ENCODE results near the gene FAM151A. TPM values are rescaled to one million over a fixed set of nuclear protein-coding genes. Genes with fewer than 3 reads are reported as not detected.

FAM151A gene
- total and polyA plus RNA-seq, 5 experiments from 2014 or later, result not detected

DNA sequence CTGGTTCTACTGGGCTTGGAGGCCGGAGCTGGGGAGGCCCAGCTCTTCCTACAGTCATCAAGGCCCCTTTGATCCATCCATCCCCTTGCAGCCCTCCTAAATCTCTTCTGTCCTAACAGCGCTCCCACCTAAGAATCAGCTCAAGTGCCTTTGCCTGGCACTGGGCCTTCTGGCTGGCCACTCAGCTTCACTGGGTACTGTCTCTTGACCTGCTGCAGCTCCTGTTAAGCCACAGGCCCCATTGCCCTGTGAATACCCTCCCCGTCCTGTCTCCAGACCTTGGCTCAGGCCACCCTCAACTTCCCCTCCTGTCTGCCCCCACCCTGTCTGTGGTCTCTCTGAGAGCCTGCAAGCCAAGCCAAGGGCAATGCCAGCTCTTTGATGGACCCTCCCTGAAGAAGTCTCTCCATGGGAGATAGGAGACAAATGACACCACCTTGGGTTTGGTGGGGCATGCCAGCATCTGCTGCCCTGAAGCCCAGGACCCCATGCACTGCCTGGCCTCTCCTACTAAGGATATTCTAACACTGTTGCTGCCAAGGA is 27.3 kb downstream of the FAM151A start:
- no peaks in the 10 kb centered on the region for H3K27me3 Mint-ChIP-seq
- POLR2A ChIA-PET, result no interaction called here
- no peaks in the 10 kb centered on the region for H3K9me3 Mint-ChIP-seq
- peak overlapping the region in 2 of 10 donors; percentile 45 to 62 for H3K27ac Mint-ChIP-seq
- no peaks in the 10 kb centered on the region for H3K36me3 Mint-ChIP-seq
- no peak for DNase-seq
- peaks cover 0 to 5% (median 0%) of the 10 kb centered on the region in 4 donors for H3K4me1 Mint-ChIP-seq
- no peak overlapping the region for H3K4me3 Mint-ChIP-seq
- no peak for ATAC-seq

DNA sequence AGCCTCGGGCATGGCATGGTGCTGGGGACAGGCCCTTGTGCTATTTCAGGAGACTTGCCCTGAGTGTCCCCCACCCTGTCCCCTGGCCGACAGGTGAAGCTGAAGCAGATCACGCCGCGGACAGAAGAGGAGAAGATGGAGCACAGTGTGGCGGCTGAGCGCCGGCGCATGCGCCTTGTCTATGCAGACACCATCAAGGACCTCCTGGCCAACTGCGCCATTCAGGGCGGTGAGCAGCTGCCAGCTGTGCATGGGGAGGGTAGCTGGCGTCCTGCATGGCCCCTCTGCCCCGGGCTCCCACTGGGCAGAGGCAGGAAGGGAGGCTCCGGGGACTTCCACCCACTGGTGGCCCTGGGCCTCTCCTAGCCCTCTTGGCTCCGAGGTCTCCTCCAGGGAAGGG is 28.9 kb downstream of the FAM151A start:
- Mint-ChIP-seq H3K27ac (no peak overlapping the region), H3K27me3 (no peaks in the 10 kb centered on the region), H3K9me3 (no peaks in the 10 kb centered on the region), H3K4me1 (peaks cover 0 to 6% (median 0%) of the 10 kb centered on the region in 4 donors), H3K36me3 (no peaks in the 10 kb centered on the region), H3K4me3 (no peak overlapping the region)
- no peak for ATAC-seq
- peak in 1 of 10 donors; percentile 27 for DNase-seq
- POLR2A ChIA-PET, result no interaction called here

DNA sequence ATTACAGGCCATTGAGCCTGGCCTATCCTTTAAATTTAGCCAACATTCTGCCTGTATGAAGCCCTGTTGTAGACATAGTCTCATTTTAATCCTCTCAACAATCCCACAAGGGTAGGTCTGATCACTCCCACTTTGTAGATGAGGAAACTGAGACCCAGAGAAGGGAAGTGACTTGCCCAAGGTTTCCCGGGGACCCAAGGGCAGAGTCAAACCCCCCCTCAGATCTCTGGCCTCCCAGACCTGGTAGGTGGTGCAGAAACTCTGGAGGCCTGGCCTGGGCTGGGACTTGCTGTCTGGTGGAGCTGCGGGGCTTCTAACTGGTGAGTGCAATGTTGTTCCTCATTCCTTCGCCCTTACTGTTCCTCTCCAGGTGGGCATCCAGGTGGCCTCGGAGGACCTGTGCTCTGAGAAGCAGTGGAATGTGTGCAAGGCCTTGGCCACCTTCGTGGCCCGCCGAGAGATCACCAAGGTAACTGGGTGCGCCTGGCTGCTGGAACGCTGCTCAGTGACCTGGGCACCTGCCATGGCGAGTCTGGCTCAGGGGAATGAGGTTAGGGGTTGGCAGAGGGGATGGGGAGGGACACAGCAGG is 29.7 kb downstream of the FAM151A start:
- Mint-ChIP-seq H3K27me3 (no peaks in the 10 kb centered on the region), H3K27ac (no peak overlapping the region), H3K36me3 (no peaks in the 10 kb centered on the region), H3K4me1 (peaks cover 1 to 7% (median 2%) of the 10 kb centered on the region in 4 donors), H3K9me3 (no peaks in the 10 kb centered on the region), H3K4me3 (no peak overlapping the region)
- ATAC-seq (no peak), DNase-seq (peak in 1 of 10 donors; percentile 30)
- POLR2A ChIA-PET, result no interaction called here

DNA sequence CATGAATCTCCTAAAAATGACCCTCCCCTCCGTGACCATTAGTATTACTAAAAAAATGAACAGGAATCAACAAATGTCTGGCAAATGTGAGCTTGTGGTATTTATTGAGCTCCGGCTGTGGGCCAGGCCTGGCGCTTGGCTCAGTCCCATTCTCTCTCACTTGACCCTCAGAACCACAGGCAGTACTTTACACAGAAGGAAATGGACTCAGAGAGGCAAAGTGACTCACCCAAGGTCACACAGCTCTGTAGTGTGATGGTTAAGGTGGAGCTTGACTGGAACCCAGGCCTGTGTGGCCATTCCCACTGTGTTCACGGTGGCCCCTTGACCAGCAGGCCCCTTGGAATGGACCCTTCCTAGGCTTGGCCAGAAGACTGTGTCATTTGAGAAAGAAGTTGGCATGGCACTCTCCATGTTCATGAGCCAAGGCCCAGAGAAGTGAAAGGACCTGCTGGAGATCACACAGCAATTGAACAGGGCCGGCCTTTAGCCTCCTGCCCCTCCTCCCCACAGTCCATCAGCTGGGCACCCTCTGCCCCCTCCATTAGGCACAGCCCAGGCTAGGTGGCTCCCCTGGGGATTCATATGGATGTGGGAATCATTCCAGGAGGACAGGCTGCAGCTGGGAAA is 32.1 kb downstream of the FAM151A start:
- Mint-ChIP-seq H3K27me3 (no peaks in the 10 kb centered on the region), H3K36me3 (no peaks in the 10 kb centered on the region), H3K27ac (peak overlapping the region in 1 of 10 donors; percentile 35), H3K4me3 (no peak overlapping the region), H3K4me1 (peaks cover 7 to 9% (median 8%) of the 10 kb centered on the region in 4 donors), H3K9me3 (no peaks in the 10 kb centered on the region)
- POLR2A ChIA-PET, result interaction anchor here (0.9 kb wide), 1 partner anchor 12 kb away, joined by 3 read pairs; no protein-coding TSS in a partner anchor
- DNase-seq (no peak), ATAC-seq (no peak)

DNA sequence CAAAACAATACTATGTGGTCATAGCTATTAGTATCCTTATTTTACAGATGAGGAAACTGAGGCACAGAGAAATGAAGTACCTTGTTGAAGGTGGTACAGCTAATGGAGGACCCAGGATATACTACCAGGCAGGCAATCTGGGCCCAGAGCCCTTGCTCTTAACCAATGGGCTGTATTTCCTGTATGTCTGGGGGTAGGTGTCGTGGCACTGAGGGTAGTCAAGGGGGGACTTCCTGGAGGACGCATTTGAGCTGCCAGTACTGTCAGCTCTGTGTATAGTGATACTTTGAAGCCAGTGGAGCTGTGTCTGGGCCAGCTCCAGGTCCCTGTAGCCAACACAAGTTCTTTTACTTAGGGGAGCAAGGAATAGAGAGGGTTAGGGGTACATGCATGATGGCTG is 34.9 kb downstream of the FAM151A start:
- H3K4me3 Mint-ChIP-seq, result peak overlapping the region in 4 of 10 donors; percentile 12 to 59 (median 25)
- H3K27me3 Mint-ChIP-seq, result no peaks in the 10 kb centered on the region
- peak in 4 of 10 donors; percentile 20 to 37 (median 30) for DNase-seq
- H3K9me3 Mint-ChIP-seq, result no peaks in the 10 kb centered on the region
- H3K36me3 Mint-ChIP-seq, result no peaks in the 10 kb centered on the region
- POLR2A ChIA-PET, result no interaction called here
- H3K4me1 Mint-ChIP-seq, result peaks cover 7 to 9% (median 8%) of the 10 kb centered on the region in 4 donors
- ATAC-seq, result peak; percentile 68 to 94
- H3K27ac Mint-ChIP-seq, result peak overlapping the region; percentile 33 to 93 (median 68)

DNA sequence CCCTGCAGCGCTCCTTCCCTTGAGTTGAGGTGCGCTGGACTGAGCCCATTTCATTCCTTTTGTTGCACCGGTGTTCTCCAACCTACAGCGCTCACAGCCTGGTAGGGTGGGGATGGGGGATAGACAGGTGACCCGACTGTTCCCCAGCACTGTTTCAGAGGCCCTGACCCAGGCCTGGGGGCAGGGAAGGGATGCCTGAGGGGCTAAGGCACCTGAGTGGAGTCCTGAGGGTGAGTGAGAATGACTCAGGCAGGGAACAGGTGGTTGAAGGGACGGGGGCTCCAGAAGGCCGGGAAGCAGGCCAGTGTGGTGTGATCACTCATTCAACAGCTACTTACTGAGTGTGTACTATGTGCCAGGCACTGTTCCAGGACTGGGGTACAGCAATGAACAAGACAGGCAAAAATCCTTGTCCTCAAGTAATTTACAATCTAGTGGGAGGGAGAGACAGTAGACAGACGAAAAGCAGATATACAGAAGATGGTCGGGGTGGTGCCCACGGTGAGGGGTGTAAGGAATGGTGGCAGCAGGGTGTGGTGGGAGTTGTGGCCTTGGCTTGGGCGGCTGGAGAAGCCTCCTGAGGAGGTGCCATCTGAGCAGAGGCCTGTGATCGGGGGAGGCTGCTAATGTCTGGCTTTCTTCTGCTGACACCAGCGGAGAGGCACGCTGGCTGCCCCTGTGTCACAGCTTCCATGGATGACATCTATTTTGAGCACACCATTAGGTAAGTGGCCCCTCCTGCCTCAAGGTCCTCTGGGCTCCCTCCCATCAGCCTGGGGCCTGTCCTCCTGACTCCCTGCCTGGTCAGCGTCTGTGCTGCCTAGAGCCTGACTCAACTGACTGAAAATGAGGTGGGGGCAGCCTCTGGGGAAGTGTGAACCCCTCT is 37.9 kb downstream of the FAM151A start:
- Mint-ChIP-seq H3K27me3 (no peaks in the 10 kb centered on the region), H3K36me3 (no peaks in the 10 kb centered on the region), H3K27ac (no peak overlapping the region), H3K4me3 (no peak overlapping the region), H3K9me3 (no peaks in the 10 kb centered on the region), H3K4me1 (peaks cover 7 to 10% (median 8%) of the 10 kb centered on the region in 4 donors)
- DNase-seq (peak in 1 of 10 donors; percentile 24), ATAC-seq (no peak)
- POLR2A ChIA-PET, result no interaction called here

DNA sequence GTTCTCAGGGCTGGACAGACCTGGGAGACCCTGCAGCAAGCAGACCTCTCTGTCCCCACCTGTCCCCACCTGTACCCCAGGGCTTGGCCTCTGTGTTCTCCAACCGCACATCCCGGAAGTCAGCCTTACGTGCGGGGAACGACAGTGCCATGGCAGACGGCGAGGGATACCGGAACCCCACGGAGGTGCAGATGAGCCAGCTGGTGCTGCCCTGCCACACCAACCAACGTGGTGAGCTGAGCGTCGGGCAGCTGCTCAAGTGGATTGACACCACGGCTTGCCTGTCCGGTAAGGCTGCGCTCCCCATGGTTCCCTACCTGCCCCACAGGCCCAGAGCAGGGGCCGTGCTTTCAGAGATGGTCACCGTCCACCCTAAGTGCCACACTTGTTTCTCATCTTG is 38.8 kb downstream of the FAM151A start:
- peaks cover 7 to 10% (median 8%) of the 10 kb centered on the region in 4 donors for H3K4me1 Mint-ChIP-seq
- ATAC-seq (no peak), DNase-seq (no peak)
- H3K27me3 Mint-ChIP-seq, result no peaks in the 10 kb centered on the region
- POLR2A ChIA-PET, result no interaction called here
- H3K9me3 Mint-ChIP-seq, result no peaks in the 10 kb centered on the region
- H3K27ac Mint-ChIP-seq, result no peak overlapping the region
- no peaks in the 10 kb centered on the region for H3K36me3 Mint-ChIP-seq
- H3K4me3 Mint-ChIP-seq, result no peak overlapping the region

DNA sequence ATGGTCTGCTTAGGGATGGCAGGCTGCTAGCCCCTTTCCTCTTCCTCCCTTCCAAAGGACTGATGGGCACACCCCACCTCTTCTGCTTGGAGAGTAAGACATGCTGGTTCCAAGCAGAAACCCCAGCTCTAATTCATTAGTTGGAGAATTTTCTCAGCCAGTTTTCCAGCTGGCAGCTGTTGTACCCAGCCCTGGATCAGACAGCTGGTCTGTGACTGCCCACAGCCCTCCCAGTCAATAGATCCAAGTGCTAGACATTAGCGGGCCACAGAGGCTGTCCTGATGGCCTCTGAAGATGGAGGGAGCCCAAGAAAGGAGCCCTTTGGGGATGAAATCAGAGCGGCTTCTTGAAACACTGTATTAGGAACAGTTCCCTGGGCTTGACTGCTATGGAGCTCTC is 39.5 kb downstream of the FAM151A start:
- no peak overlapping the region for H3K27ac Mint-ChIP-seq
- no peaks in the 10 kb centered on the region for H3K36me3 Mint-ChIP-seq
- DNase-seq (no peak), ATAC-seq (no peak)
- H3K27me3 Mint-ChIP-seq, result no peaks in the 10 kb centered on the region
- H3K9me3 Mint-ChIP-seq, result no peaks in the 10 kb centered on the region
- POLR2A ChIA-PET, result no interaction called here
- H3K4me3 Mint-ChIP-seq, result no peak overlapping the region
- H3K4me1 Mint-ChIP-seq, result peaks cover 7 to 10% (median 8%) of the 10 kb centered on the region in 4 donors

DNA sequence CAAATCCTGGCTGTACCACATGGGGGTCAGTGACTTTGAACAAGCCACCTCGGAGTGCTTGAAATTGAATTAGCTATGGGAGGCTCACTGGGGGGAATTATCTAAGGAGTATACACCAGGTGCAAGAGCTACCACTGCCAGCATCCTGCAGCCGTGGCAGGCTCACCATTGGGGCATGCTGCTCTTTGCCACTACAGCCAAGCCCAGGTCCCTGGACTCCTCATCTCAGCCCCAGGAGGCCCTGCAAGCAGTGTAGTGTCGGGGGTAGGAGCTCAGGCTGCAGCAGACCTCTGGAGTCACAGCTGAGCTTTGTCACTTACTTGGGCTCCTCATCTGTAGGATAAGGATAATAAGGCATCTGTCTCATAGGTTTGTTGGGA is 40.0 kb downstream of the FAM151A start:
- Mint-ChIP-seq H3K9me3 (no peaks in the 10 kb centered on the region), H3K27me3 (no peaks in the 10 kb centered on the region), H3K36me3 (no peaks in the 10 kb centered on the region), H3K4me1 (peaks cover 2 to 6% (median 2%) of the 10 kb centered on the region in 4 donors), H3K4me3 (no peak overlapping the region), H3K27ac (no peak overlapping the region)
- POLR2A ChIA-PET, result no interaction called here
- ATAC-seq, result no peak
- peak in 1 of 10 donors; percentile 7 for DNase-seq

DNA sequence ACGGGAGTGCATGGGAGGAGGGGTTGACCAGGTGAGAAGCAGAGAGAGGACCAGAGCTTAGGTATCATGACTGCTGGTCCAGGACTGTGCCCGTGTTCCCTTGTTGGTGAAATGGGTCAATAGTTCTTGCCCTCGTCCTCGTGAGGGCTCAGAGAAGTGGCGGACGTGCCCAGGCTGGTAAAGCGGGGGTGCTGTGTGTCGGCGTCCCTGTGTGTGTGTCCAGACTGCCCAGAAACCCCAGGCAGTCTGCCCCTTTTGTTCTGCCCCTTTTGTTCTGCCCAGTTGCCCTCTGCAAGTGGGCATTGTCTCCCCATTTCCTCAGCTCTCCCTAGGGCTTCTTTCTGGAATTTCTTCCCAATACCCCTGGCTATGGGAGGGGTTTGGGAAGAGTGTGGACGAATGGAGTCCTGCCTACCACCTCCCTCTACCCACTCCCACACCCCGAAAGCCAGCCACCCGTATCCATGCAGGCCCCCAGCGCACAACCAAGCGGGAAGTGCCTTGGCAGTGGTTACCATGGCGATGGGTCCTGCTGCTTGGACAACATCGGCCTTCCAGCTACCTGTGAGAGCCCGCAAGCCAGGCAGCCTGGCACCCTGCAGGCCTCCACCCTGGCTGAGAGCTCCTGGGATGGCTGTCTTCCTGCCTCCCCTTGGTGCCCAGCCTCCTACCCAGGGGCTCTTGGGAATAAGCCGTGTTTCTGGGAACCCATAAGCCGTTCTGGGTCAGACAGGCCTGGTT is 40.6 kb downstream of the FAM151A start:
- Mint-ChIP-seq H3K27ac (peak overlapping the region in 1 of 10 donors; percentile 62), H3K4me1 (peaks cover 0 to 4% (median 0%) of the 10 kb centered on the region in 4 donors), H3K4me3 (no peak overlapping the region), H3K9me3 (peaks cover 0 to 2% (median 0%) of the 10 kb centered on the region in 9 donors), H3K27me3 (no peaks in the 10 kb centered on the region), H3K36me3 (no peaks in the 10 kb centered on the region)
- POLR2A ChIA-PET, result no interaction called here
- ATAC-seq, result no peak
- peak in 1 of 10 donors; percentile 56 for DNase-seq

DNA sequence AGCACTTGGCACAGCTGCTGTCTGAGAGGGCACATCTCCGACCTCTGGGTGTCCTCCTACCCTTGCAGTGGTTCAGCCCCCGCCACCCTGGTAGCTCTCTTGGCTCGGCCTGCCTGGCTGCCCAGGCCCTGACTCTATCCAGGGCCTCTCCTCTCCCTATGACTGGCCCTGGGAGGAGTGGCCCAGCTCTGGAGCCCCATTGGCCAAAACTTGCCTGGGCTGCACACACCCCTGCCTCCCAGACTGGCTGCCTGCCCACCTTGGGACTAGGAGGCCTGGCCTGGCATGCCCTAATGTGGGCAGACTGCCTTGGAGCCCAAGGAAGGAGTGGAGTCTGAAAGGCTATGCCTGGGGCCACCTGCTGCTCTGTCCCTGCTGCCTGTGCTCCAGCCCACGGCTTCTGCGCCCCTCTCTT is 41.7 kb downstream of the FAM151A start:
- peak in 1 of 10 donors; percentile 56 for DNase-seq
- H3K27ac Mint-ChIP-seq, result no peak overlapping the region
- no peak for ATAC-seq
- H3K4me1 Mint-ChIP-seq, result peaks cover 0 to 4% (median 0%) of the 10 kb centered on the region in 4 donors
- no peak overlapping the region for H3K4me3 Mint-ChIP-seq
- H3K36me3 Mint-ChIP-seq, result no peaks in the 10 kb centered on the region
- H3K9me3 Mint-ChIP-seq, result peaks cover 0 to 3% (median 0%) of the 10 kb centered on the region in 9 donors
- no peaks in the 10 kb centered on the region for H3K27me3 Mint-ChIP-seq
- POLR2A ChIA-PET, result no interaction called here

DNA sequence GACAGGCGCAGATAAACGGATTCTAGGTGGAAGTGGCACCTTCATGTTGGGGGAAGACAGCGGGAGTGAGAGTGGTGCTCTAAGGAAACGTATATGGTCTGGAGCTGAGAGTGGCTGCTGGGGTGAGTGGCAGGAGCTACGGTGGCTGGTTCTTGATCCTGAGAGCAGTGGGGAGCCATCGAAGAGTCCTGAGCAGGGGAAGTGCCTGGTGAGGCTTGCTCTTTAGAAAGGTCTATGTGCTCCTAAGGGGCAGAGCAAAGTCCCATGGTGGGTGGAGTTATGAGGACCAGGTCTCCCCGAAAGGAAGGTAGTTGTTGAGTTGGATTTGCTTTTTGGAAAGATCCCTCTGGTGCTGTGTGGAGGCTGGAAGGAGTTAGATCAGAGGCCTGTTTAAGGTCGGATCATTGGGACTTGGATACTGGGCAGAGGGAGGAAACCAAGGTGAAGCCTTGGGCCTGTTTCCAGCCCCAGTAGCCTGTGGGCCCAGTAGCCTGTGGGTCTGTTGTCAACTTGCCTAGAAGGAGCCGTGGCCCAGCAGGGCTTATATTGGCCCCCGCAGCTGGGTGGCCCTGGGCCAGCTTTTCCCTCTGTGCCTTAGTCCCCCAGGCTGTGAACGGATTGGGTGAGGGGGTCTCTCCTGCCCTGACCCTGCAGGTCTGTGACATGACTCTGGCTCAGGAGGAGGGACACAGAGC is 42.3 kb downstream of the FAM151A start:
- ATAC-seq, result no peak
- Mint-ChIP-seq H3K27ac (peak overlapping the region in 2 of 10 donors; percentile 40 to 58), H3K4me1 (peaks cover 0 to 4% (median 0%) of the 10 kb centered on the region in 4 donors), H3K4me3 (no peak overlapping the region), H3K9me3 (peaks cover 0 to 3% (median 0%) of the 10 kb centered on the region in 9 donors), H3K36me3 (no peaks in the 10 kb centered on the region), H3K27me3 (no peaks in the 10 kb centered on the region)
- peak in 1 of 10 donors; percentile 48 for DNase-seq
- POLR2A ChIA-PET, result no interaction called here

Data from naive thymus-derived CD8-positive, alpha-beta T cell (primary cell).